ENCODE data around the gene PRPSAP2. TPM values are rescaled to one million over a fixed set of nuclear protein-coding genes. Genes with fewer than 3 reads are reported as not detected.
"Not testable (repeated sequence)": the region's sequence is repeated elsewhere in the genome, so short reads cannot be mapped to it uniquely, and the experiment has no call there.

PRPSAP2 gene
- total and polyA plus RNA-seq, 7 donors: 23.6 to 45.7 (median 30.0) TPM

GRCh38 chr17:18862011-18862410, 4.1 kb downstream of the PRPSAP2 start:
- DNase-seq: no peak
- intact Hi-C loops (cut with DNase I): no loop called here
- no peak overlapping the region for H3K4me3 ChIP-seq
- H3K36me3 ChIP-seq: peaks cover 0 to 13% (median under 1%) of the 10 kb centered on the region in 4 donors
- H3K27ac ChIP-seq: no peak overlapping the region
- H3K27me3 ChIP-seq: no peaks in the 10 kb centered on the region
- WGBS, 2 donors: 90 to 92% methylated on average over 5 of the region's 5 CpGs
- peaks cover 0 to 25% (median 14%) of the 10 kb centered on the region in 4 donors for H3K4me1 ChIP-seq
- no peaks in the 10 kb centered on the region for H3K9me3 ChIP-seq
- TF ChIP-seq EP300 (IDR thresholded peaks at IDR 0.05): no peak
- TF ChIP-seq POLR2A (IDR thresholded peaks at IDR 0.05): no peak
- TF ChIP-seq POLR2AphosphoS5 (IDR thresholded peaks at IDR 0.05): no peak
- no peak for TF ChIP-seq CTCF (IDR thresholded peaks at IDR 0.05)

GRCh38 chr17:18864996-18865395, 7.1 kb downstream of the PRPSAP2 start:
- H3K27ac ChIP-seq; intact Hi-C loops (cut with DNase I); H3K27me3 ChIP-seq; H3K9me3 ChIP-seq; DNase-seq; H3K4me1 ChIP-seq; H3K4me3 ChIP-seq: not testable (repeated sequence)
- H3K36me3 ChIP-seq: peaks cover 0 to 43% (median 8%) of the 10 kb centered on the region in 4 donors
- WGBS, 2 donors: 59 to 69% methylated on average over 5 of the region's 5 CpGs

- intact Hi-C loops (cut with DNase I): no loop called here
- no peaks in the 10 kb centered on the region for H3K27me3 ChIP-seq
- no peaks in the 10 kb centered on the region for H3K9me3 ChIP-seq
- WGBS, 2 donors: 46 to 74% methylated on average over 8 of the region's 8 CpGs
- no peak overlapping the region for H3K4me3 ChIP-seq
- no peak overlapping the region for H3K27ac ChIP-seq
- TF ChIP-seq EP300 (IDR thresholded peaks at IDR 0.05) (no peak), POLR2AphosphoS5 (IDR thresholded peaks at IDR 0.05) (no peak), POLR2A (IDR thresholded peaks at IDR 0.05) (no peak), CTCF (IDR thresholded peaks at IDR 0.05) (no peak)
- no peaks in the 10 kb centered on the region for H3K4me1 ChIP-seq
- H3K36me3 ChIP-seq: peaks cover 0 to 62% (median 14%) of the 10 kb centered on the region in 4 donors
- no peak for DNase-seq
Measured at GRCh38 chr17:18866866-18867813, 9.2 kb downstream of the PRPSAP2 start.

GRCh38 chr17:18877104-18877645, 19.2 kb downstream of the PRPSAP2 start:
- WGBS, 2 donors: 94 to 96% methylated on average over 6 of the region's 6 CpGs
- no peak for TF ChIP-seq POLR2A (IDR thresholded peaks at IDR 0.05)
- no peak for TF ChIP-seq POLR2AphosphoS5 (IDR thresholded peaks at IDR 0.05)
- TF ChIP-seq CTCF (IDR thresholded peaks at IDR 0.05): no peak
- H3K9me3 ChIP-seq: no peaks in the 10 kb centered on the region
- DNase-seq: no peak
- H3K36me3 ChIP-seq: peaks cover 18 to 94% (median 43%) of the 10 kb centered on the region in 4 donors
- H3K27me3 ChIP-seq: no peaks in the 10 kb centered on the region
- no peaks in the 10 kb centered on the region for H3K4me1 ChIP-seq
- no peak overlapping the region for H3K27ac ChIP-seq
- intact Hi-C loops (cut with DNase I): no loop called here
- no peak overlapping the region for H3K4me3 ChIP-seq

GRCh38 chr17:18888766-18889290, 30.9 kb downstream of the PRPSAP2 start:
- peaks cover 0 to 61% (median 9%) of the 10 kb centered on the region in 4 donors for H3K36me3 ChIP-seq
- H3K4me1 ChIP-seq: peaks cover 0 to 15% (median 9%) of the 10 kb centered on the region in 4 donors
- peak overlapping the region in 1 of 4 donors; percentile 43 for H3K27ac ChIP-seq
- no peak for DNase-seq
- WGBS, 2 donors: 86 to 94% methylated on average over 5 of the region's 9 CpGs
- intact Hi-C loops (cut with DNase I): no loop called here
- no peaks in the 10 kb centered on the region for H3K27me3 ChIP-seq
- TF ChIP-seq CTCF (IDR thresholded peaks at IDR 0.05) (no peak), POLR2A (IDR thresholded peaks at IDR 0.05) (no peak), POLR2AphosphoS5 (IDR thresholded peaks at IDR 0.05) (no peak), EP300 (IDR thresholded peaks at IDR 0.05) (no peak)
- no peak overlapping the region for H3K4me3 ChIP-seq
- no peaks in the 10 kb centered on the region for H3K9me3 ChIP-seq

Measured in sigmoid colon (tissue), 7 donors.